ENCODE measurements around the gene SFN.

Gene SFN

GRCh38 chr1:26822737-26823395, 40.1 kb upstream of the SFN start:
- Histone ChIP-seq H3K9me3 (ENCODE audit: insufficient read depth, low read depth, low read length) (no peaks in the 10 kb centered on the region), H3K4me1 (ENCODE audit: control insufficient read depth in 1 of 2, insufficient read depth in 2 of 2, low read length in 2 of 2) (peaks cover 19 to 20% of the 10 kb centered on the region in 2 experiments), H4K91ac (ENCODE audit: low read depth, low read length) (no peak overlapping the region), H3K4ac (ENCODE audit: low read depth, low read length) (no peak overlapping the region), H2AK5ac (ENCODE audit: low read length) (no peak overlapping the region), H2BK12ac (ENCODE audit: low read length) (peak overlapping the region; percentile 36), H3K4me3 (ENCODE audit: low read depth, low read length) (no peak overlapping the region), H3K27me3 (ENCODE audit: insufficient read depth, low read length) (no peaks in the 10 kb centered on the region), H3K18ac (ENCODE audit: low read length) (no peak overlapping the region), H3K4me2 (ENCODE audit: low read length) (no peak overlapping the region), H3K23ac (ENCODE audit: low read length) (no peak overlapping the region), H4K8ac (ENCODE audit: low read depth, low read length) (no peak overlapping the region), H2BK120ac (ENCODE audit: insufficient read depth, low read length, poor library complexity) (no peak overlapping the region), H3K9ac (ENCODE audit: low read length) (no peak overlapping the region), H2AFZ (ENCODE audit: insufficient read depth, low read length, poor library complexity) (no peak overlapping the region), H3K79me2 (ENCODE audit: control insufficient read depth, insufficient read depth, low read length, poor library complexity) (peaks cover 9% of the 10 kb centered on the region), H2BK5ac (ENCODE audit: low read depth, low read length, poor library complexity) (no peak overlapping the region), H3K36me3 (ENCODE audit: control insufficient read depth in 1 of 2, insufficient read depth in 2 of 2, low read length in 2 of 2) (no peaks in the 10 kb centered on the region), H3K14ac (ENCODE audit: low read length) (no peak overlapping the region), H3K27ac (ENCODE audit: low read depth, low read length) (no peak overlapping the region), H4K12ac (ENCODE audit: low read depth, low read length) (no peak overlapping the region), H3K79me1 (ENCODE audit: low read length) (peaks cover 10% of the 10 kb centered on the region)
- WGBS (ENCODE audit: extremely low coverage, insufficient coverage, insufficient read length): no CpG with 5 or more reads among the region's 4 CpGs
- no peak for DNase-seq

DNA sequence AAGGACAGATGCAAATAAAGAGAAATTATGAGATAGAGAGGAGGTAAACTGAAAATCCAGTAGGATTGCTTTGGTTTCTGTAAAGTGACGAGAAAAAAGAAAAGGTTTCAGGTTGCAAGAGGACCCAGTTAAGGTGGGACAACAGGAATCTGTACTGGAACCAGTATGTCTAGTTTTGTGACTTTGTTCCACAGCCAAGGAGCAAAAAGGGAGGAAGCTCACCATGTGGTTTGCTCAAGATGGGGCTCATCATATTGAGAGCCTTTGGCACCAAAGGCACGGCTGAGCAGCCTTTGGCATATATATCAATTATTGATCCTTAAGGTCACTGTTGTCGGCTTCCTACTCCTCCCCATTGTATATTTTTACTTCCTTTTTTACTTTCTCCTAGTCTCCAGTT, 38.2 kb upstream of the SFN start:
- WGBS (ENCODE audit: extremely low coverage, insufficient coverage, insufficient read length): no CpG with 5 or more reads among the region's 3 CpGs

GRCh38 chr1:26826261-26827105, 36.5 kb upstream of the SFN start, which contains the start of gene ZDHHC18:
TSS of gene ZDHHC18 (plus strand) at chr1:26826688. CDS start at chr1:26826805, 117 bp downstream.
- Histone ChIP-seq H4K12ac (ENCODE audit: low read depth, low read length) (peak within 1 kb of the TSS; percentile 89), H3K79me2 (ENCODE audit: control insufficient read depth, insufficient read depth, low read length, poor library complexity) (peaks cover 9% of the 10 kb centered on the region), H2AK5ac (ENCODE audit: low read length) (peak within 1 kb of the TSS; percentile 90), H3K79me1 (ENCODE audit: low read length) (peaks cover 10% of the 10 kb centered on the region), H3K36me3 (ENCODE audit: control insufficient read depth in 1 of 2, insufficient read depth in 2 of 2, low read length in 2 of 2) (peaks cover 6 to 11% of the 10 kb centered on the region in 2 experiments), H3K23ac (ENCODE audit: low read length) (no peak within 1 kb of the TSS), H3K9ac (ENCODE audit: low read length) (peak within 1 kb of the TSS; percentile 88), H2AFZ (ENCODE audit: insufficient read depth, low read length, poor library complexity) (peak within 1 kb of the TSS; percentile 97), H4K91ac (ENCODE audit: low read depth, low read length) (peak within 1 kb of the TSS; percentile 97), H2BK12ac (ENCODE audit: low read length) (peak within 1 kb of the TSS; percentile 80), H3K4me1 (ENCODE audit: control insufficient read depth in 1 of 2, insufficient read depth in 2 of 2, low read length in 2 of 2) (peaks cover 22 to 26% of the 10 kb centered on the region in 2 experiments), H3K18ac (ENCODE audit: low read length) (peak within 1 kb of the TSS; percentile 95), H3K27ac (ENCODE audit: low read depth, low read length) (peak within 1 kb of the TSS; percentile 84), H3K4me3 (ENCODE audit: low read depth, low read length) (peak within 1 kb of the TSS; percentile 84), H3K9me3 (ENCODE audit: insufficient read depth, low read depth, low read length) (no peaks in the 10 kb centered on the region), H3K14ac (ENCODE audit: low read length) (peak within 1 kb of the TSS; percentile 86), H2BK5ac (ENCODE audit: low read depth, low read length, poor library complexity) (peak within 1 kb of the TSS; percentile 87), H3K27me3 (ENCODE audit: insufficient read depth, low read length) (no peaks in the 10 kb centered on the region), H2BK120ac (ENCODE audit: insufficient read depth, low read length, poor library complexity) (peak within 1 kb of the TSS; percentile 91), H4K8ac (ENCODE audit: low read depth, low read length) (peak within 1 kb of the TSS; percentile 98), H3K4me2 (ENCODE audit: low read length) (peak within 1 kb of the TSS; percentile 59), H3K4ac (ENCODE audit: low read depth, low read length) (peak within 1 kb of the TSS; percentile 92)
- no CpG with 5 or more reads among the region's 107 CpGs for WGBS (ENCODE audit: extremely low coverage, insufficient coverage, insufficient read length)
- DNase-seq: peak; percentile 41 to 79

More for the DNA sequence above, 38.2 kb upstream of the SFN start:
- no peaks in the 10 kb centered on the region for H3K9me3 ChIP-seq (ENCODE audit: insufficient read depth, low read depth, low read length)
- no peak overlapping the region for H3K4ac ChIP-seq (ENCODE audit: low read depth, low read length)
- H3K4me3 ChIP-seq (ENCODE audit: low read depth, low read length): no peak overlapping the region
- H3K36me3 ChIP-seq (ENCODE audit: control insufficient read depth in 1 of 2, insufficient read depth in 2 of 2, low read length in 2 of 2): peaks cover 4 to 6% of the 10 kb centered on the region in 2 experiments
- no peak overlapping the region for H3K18ac ChIP-seq (ENCODE audit: low read length)
- no peak overlapping the region for H2BK12ac ChIP-seq (ENCODE audit: low read length)
- no peak overlapping the region for H4K8ac ChIP-seq (ENCODE audit: low read depth, low read length)
- H3K79me1 ChIP-seq (ENCODE audit: low read length): peaks cover 10% of the 10 kb centered on the region
- no peak overlapping the region for H2AK5ac ChIP-seq (ENCODE audit: low read length)
- peak overlapping the region; percentile 21 for H2BK120ac ChIP-seq (ENCODE audit: insufficient read depth, low read length, poor library complexity)
- peaks cover 9% of the 10 kb centered on the region for H3K79me2 ChIP-seq (ENCODE audit: control insufficient read depth, insufficient read depth, low read length, poor library complexity)
- no peak overlapping the region for H2AFZ ChIP-seq (ENCODE audit: insufficient read depth, low read length, poor library complexity)
- no peak overlapping the region for H3K23ac ChIP-seq (ENCODE audit: low read length)
- peak overlapping the region; percentile 84 for H3K27ac ChIP-seq (ENCODE audit: low read depth, low read length)
- H3K4me2 ChIP-seq (ENCODE audit: low read length): peak overlapping the region; percentile 14
- H3K14ac ChIP-seq (ENCODE audit: low read length): no peak overlapping the region
- no peak overlapping the region for H4K91ac ChIP-seq (ENCODE audit: low read depth, low read length)
- H4K12ac ChIP-seq (ENCODE audit: low read depth, low read length): no peak overlapping the region
- DNase-seq: peak; percentile 27 to 77
- no peak overlapping the region for H3K9ac ChIP-seq (ENCODE audit: low read length)
- H2BK5ac ChIP-seq (ENCODE audit: low read depth, low read length, poor library complexity): peak overlapping the region; percentile 87
- H3K27me3 ChIP-seq (ENCODE audit: insufficient read depth, low read length): no peaks in the 10 kb centered on the region
- peaks cover 22 to 26% of the 10 kb centered on the region in 2 experiments for H3K4me1 ChIP-seq (ENCODE audit: control insufficient read depth in 1 of 2, insufficient read depth in 2 of 2, low read length in 2 of 2)

GRCh38 chr1:26827106-26827604, 35.8 kb upstream of the SFN start:
- Histone ChIP-seq H3K36me3 (ENCODE audit: control insufficient read depth in 1 of 2, insufficient read depth in 2 of 2, low read length in 2 of 2) (peaks cover 7 to 17% of the 10 kb centered on the region in 2 experiments), H3K27me3 (ENCODE audit: insufficient read depth, low read length) (no peaks in the 10 kb centered on the region), H3K18ac (ENCODE audit: low read length) (peak overlapping the region; percentile 92), H3K14ac (ENCODE audit: low read length) (peak overlapping the region; percentile 72), H4K8ac (ENCODE audit: low read depth, low read length) (peak overlapping the region; percentile 56), H3K79me2 (ENCODE audit: control insufficient read depth, insufficient read depth, low read length, poor library complexity) (peaks cover 9% of the 10 kb centered on the region), H4K91ac (ENCODE audit: low read depth, low read length) (peak overlapping the region; percentile 70), H3K4me1 (ENCODE audit: control insufficient read depth in 1 of 2, insufficient read depth in 2 of 2, low read length in 2 of 2) (peaks cover 22 to 26% of the 10 kb centered on the region in 2 experiments), H3K27ac (ENCODE audit: low read depth, low read length) (no peak overlapping the region), H3K4me2 (ENCODE audit: low read length) (peak overlapping the region; percentile 59), H3K23ac (ENCODE audit: low read length) (no peak overlapping the region), H3K4ac (ENCODE audit: low read depth, low read length) (peak overlapping the region; percentile 84), H2BK12ac (ENCODE audit: low read length) (no peak overlapping the region), H4K12ac (ENCODE audit: low read depth, low read length) (peak overlapping the region; percentile 50), H3K4me3 (ENCODE audit: low read depth, low read length) (peak overlapping the region; percentile 84), H2AK5ac (ENCODE audit: low read length) (peak overlapping the region; percentile 90), H3K79me1 (ENCODE audit: low read length) (peaks cover 10% of the 10 kb centered on the region), H3K9me3 (ENCODE audit: insufficient read depth, low read depth, low read length) (no peaks in the 10 kb centered on the region), H2BK120ac (ENCODE audit: insufficient read depth, low read length, poor library complexity) (no peak overlapping the region), H2BK5ac (ENCODE audit: low read depth, low read length, poor library complexity) (no peak overlapping the region), H3K9ac (ENCODE audit: low read length) (peak overlapping the region; percentile 80), H2AFZ (ENCODE audit: insufficient read depth, low read length, poor library complexity) (peak overlapping the region; percentile 59)
- DNase-seq: no peak
- WGBS (ENCODE audit: extremely low coverage, insufficient coverage, insufficient read length): no CpG with 5 or more reads among the region's 17 CpGs

All from trophoblast cell (in vitro differentiated cells and primary cell).